Fibroblast of villous mesenchyme (primary cell): Measurements from ENCODE around the gene CLTCL1. TPM values are rescaled to one million over a fixed set of nuclear protein-coding genes. Genes with fewer than 3 reads are reported as not detected.

Experiments
- DNase-seq: peaks from one replicate; pipeline ENCODE4 v3.0.0-alpha.2; 2010; ENCODE audit warnings: low read depth
- H3K4me3 ChIP-seq: 2 replicates; pipeline ENCODE4 v1.5.1; 2011; ENCODE audit warnings: low read depth, mild to moderate bottlenecking, low read length
- total RNA-seq: library from RNA; depleted of rRNA; stranded (reverse); fragments of >200 nt; gene quantifications from 2 replicates; pipeline ENCODE4 v1.2.3, GENCODE V29; 2012
- TF ChIP-seq, protein P1 (sequence below): IDR thresholded peaks from 2 replicates; pipeline ENCODE4 v1.5.1; 2012; ENCODE audit warnings: low read depth, mild to moderate bottlenecking, low read length; ENCODE audit not compliant: insufficient read depth

CLTCL1 gene
- total RNA-seq, 1 donor = 9.5 TPM

DNA sequence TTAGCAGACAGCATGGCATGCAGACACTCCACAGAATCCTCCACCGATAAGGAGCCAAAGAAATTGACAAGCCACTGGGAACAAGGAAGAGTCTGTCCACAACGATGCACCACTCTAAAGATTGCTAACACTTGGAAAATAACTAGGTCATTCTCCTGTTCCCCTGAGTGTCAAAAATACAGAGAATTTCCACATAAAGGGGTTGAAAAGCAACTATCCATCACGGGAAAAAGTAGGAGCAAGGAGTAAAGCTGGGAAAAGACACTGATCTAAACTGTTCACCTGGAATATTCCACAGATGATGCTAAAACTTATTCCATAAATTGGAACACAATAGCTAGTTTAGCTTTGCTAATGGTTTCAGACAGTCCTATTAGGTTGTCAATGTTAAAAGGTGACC lies 66.0 kb downstream of the CLTCL1 start:
- no peak overlapping the region for H3K4me3 ChIP-seq
- DNase-seq = no peak
- TF ChIP-seq, protein P1, sequence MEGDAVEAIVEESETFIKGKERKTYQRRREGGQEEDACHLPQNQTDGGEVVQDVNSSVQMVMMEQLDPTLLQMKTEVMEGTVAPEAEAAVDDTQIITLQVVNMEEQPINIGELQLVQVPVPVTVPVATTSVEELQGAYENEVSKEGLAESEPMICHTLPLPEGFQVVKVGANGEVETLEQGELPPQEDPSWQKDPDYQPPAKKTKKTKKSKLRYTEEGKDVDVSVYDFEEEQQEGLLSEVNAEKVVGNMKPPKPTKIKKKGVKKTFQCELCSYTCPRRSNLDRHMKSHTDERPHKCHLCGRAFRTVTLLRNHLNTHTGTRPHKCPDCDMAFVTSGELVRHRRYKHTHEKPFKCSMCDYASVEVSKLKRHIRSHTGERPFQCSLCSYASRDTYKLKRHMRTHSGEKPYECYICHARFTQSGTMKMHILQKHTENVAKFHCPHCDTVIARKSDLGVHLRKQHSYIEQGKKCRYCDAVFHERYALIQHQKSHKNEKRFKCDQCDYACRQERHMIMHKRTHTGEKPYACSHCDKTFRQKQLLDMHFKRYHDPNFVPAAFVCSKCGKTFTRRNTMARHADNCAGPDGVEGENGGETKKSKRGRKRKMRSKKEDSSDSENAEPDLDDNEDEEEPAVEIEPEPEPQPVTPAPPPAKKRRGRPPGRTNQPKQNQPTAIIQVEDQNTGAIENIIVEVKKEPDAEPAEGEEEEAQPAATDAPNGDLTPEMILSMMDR = no peak

- TF ChIP-seq, protein P1 = no peak
- DNase-seq = no peak
- H3K4me3 ChIP-seq = no peak overlapping the region
Measured at GRCh38 chr22:19224985-19225384, 66.5 kb downstream of the CLTCL1 start.

GRCh38 chr22:19224557-19224956 lies 67.0 kb downstream of the CLTCL1 start:
- TF ChIP-seq, protein P1 = no peak
- no peak overlapping the region for H3K4me3 ChIP-seq
- no peak for DNase-seq

- DNase-seq = no peak
- TF ChIP-seq, protein P1 = no peak
- H3K4me3 ChIP-seq = no peak overlapping the region
Measured at GRCh38 chr22:19223617-19224016, 67.9 kb downstream of the CLTCL1 start.

- H3K4me3 ChIP-seq = no peak overlapping the region
- TF ChIP-seq, protein P1 = no peak
- no peak for DNase-seq
Measured at GRCh38 chr22:19223110-19223509, 68.4 kb downstream of the CLTCL1 start.

- no peak overlapping the region for H3K4me3 ChIP-seq
- TF ChIP-seq, protein P1 = no peak
- no peak for DNase-seq
Measured at GRCh38 chr22:19222242-19223005, 69.1 kb downstream of the CLTCL1 start.

DNA sequence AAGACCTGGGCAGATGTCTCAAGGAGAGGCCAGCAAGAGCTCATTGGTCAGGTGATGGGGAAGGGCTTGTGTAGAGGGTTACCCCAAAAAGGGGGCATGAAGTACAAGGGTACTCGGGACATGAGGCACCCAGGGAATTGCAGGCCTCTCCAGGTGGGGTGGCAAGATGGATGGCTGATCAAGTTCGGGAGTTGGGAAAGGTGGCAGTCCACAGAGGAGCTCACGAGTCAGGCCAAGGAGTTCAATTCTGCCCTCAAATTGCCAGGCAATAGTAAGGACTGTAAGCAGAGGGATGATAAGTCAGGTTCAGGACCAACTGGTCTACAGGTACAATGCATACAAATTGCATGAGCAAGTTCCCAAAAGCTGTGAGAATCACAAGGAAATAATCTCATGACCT lies 70.7 kb downstream of the CLTCL1 start:
- H3K4me3 ChIP-seq = no peak overlapping the region
- DNase-seq = no peak
- TF ChIP-seq, protein P1 = no peak
